HG03575 (cell line): ENCODE results near the gene PHACTR3.

Source experiments
- ATAC-seq: cut with Tn5 transposase; IDR thresholded peaks from one replicate; pipeline ENCODE4 v1.9.1; 2021; ENCODE audit not compliant: unreplicated experiment, insufficient number of reproducible peaks, low FRiP score; ENCODE audit errors: extremely low read depth

The PHACTR3 gene

GRCh38 chr20:59735486-59735885, 131.1 kb downstream of the PHACTR3 start:
- no peak for ATAC-seq

GRCh38 chr20:59735917-59736316, 131.6 kb downstream of the PHACTR3 start:
- no peak for ATAC-seq

GRCh38 chr20:59736366-59736765, 132.0 kb downstream of the PHACTR3 start:
- ATAC-seq, result no peak

DNA sequence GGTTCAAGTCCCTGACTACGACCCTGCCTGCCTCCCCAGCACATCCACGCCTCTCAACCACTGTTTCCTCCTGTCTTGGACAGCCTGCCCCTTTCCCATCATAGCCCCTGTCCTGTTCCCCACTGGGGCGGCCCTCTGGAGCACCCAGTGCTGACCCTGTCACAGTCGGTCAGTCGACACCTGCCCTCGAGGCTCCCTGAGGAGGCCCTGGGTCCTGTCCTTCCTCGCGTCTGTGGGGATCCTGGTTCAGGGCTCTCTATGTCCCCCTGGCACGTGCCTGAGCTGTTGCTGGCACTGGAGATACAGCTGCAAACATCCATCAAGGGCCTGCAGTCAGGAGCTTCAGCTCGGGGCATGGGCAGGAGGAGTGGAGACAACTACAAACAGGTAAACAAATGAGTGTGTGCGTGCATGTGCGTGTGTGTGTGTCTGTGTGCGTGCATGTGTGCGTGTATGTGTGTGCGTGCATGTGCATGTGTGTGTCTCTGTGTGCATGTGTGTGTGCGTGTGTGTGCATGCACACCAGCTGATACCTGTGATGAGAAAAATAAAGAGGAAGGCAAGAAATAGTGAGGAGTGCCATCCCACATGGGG, 132.8 kb downstream of the PHACTR3 start:
- ATAC-seq, result no peak

DNA sequence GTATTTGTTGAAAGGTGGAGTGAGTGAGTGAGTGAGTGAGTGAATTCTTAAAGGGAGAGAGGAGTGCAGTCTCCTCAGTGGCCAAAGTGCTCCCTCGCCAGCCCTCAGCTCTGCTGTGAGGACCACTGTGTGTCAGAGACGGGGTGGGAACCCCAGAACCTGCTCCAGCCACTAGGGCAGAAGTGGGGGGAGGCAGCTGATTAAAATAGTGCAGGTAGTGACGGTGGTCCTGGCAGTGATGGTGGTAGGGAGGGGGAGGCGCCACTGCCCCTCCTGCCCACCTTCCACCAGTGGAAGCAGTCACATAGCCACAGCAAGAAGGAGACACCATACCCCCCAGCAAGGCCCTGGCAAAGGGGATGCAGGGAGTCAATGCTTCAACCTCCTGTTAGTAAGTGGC, 133.5 kb downstream of the PHACTR3 start:
- no peak for ATAC-seq

DNA sequence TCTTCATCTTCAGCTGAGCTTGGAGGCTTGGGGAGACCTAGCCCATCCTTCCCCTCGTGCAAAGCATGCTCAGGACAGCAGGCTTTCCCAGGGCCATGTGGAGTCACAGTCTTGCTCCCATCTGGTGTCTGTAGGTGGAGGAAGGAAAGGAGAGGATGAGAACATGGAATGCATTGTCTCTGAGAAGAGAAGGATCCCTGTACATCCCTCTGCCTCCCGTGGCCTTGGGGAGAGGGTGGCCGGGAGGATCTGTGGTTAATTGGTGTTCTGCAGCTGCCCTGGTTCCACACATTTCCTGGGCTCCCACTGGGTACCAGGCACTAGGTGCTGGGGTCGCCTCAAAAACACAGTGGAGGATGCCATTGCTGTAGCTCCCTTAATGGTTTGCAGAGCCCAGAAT, 134.5 kb downstream of the PHACTR3 start:
- no peak for ATAC-seq

- ATAC-seq, result no peak
These were observed 136.3 kb downstream of the PHACTR3 start for GRCh38 chr20:59740621-59741020.

- no peak for ATAC-seq
These were observed 136.7 kb downstream of the PHACTR3 start for GRCh38 chr20:59741073-59741472.

GRCh38 chr20:59742351-59743095, 138.2 kb downstream of the PHACTR3 start:
- no peak for ATAC-seq

- no peak for ATAC-seq
These were observed 139.0 kb downstream of the PHACTR3 start for GRCh38 chr20:59743308-59743707.

DNA sequence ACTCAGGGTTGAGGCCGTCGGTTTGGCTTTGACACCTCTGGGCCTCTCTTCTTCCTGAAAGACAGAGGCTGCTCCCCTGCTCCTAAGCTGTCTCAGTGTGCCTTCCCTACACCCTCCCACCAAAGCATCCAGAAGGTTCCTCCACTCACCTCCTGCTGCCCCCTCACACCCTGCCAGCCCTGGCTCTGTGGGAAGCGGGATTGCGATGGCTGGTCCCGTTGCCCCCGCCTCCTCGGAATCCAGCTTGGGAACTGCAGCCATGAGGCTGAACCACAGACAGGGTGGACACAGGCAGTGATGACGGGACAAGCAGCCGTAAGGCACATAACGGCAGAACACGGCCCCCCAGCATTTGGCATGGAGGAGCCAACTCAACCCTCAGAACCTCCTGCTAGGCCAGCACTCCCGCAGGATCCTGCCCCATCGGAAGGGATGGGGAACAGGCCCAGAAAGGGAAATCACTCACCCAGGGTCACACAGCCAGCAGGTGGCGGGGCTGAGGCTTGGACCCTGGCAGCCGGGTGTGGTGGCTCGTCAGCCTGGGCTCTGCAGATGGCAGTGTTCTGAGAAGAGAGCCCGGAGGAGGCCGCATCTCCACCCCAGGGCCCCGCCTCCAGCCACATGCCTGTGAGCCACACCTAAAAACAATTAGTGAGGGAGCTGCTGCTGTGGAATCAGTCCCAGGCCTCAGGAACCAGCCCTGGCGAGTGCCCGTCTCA, 139.6 kb downstream of the PHACTR3 start:
- no peak for ATAC-seq

DNA sequence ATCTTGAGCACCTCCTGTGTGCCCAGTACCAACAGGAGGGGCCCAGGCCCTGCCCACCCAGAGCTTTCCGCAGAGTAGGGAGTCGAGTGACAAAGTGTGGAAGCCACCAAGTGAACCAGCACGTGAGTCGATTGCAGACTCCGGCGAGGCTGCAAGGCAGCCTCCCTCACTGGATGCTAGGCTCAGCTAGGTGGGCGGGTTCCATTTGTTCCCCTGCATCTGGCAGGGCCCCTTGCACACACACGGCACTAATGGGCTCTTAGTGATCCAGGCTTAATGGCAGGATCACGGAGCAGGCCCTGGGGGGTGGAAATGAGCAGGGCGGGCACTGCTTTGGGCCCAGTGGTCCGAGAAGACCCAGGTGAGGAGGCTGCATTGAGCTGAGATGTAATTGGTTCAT, 140.4 kb downstream of the PHACTR3 start:
- no peak for ATAC-seq

DNA sequence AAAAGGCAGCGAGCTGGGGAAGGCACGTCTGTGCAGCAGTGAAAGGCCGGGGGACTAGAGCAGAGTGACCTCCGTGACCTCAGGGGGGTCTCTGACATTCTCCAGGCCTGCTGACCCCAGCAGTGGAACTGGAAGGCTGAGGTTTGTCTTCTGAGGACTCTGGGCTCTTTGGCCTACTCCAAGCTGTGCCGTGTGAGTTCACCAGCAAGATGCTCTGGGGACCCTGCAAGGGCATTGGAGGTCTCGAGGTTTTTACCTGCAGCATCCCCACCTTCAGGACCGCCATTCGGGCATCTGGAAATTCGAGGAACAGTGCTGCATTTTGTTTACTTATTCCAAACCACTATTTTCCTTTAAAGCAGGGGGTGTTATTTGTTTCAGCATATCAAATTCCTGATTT, 140.9 kb downstream of the PHACTR3 start:
- ATAC-seq, result no peak

DNA sequence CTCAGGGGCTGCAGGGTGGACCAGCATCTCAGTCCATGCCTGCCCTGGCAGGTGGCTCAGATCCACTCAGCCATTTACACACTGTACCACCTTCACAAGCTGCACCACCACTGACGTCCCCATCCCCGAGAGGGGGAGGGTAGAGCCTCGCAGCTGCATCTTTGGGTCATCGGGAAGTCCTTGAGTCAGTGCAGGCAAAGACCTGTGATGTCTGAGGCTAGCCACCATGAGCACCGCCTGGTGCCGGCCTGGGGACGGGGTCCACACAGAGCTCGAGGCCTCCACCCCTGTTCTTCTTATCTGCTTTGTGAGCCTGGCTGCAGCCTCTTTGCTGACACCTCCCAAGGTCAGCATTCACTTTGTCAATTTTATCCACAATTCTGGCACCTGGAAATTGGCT, 141.4 kb downstream of the PHACTR3 start:
- no peak for ATAC-seq

DNA sequence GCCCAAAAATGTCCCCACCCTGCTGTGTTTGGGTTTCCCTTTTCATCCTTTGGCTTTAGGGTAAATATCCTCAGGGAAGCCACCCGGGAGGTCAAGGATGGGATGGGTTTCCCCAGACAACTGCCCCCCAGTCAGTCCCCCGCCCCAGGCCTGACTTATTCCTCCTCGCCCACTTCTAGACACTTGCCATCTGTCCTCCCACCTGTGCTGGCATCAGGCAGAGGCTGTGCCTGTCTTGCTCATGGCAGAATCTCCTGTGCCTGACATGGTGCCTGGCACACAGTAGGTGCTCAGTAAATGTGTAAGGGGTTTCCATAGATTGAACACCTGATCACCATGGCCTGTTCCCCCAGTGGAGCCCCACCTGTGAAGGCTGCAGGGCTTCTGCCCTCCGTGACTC, 141.8 kb downstream of the PHACTR3 start:
- no peak for ATAC-seq

DNA sequence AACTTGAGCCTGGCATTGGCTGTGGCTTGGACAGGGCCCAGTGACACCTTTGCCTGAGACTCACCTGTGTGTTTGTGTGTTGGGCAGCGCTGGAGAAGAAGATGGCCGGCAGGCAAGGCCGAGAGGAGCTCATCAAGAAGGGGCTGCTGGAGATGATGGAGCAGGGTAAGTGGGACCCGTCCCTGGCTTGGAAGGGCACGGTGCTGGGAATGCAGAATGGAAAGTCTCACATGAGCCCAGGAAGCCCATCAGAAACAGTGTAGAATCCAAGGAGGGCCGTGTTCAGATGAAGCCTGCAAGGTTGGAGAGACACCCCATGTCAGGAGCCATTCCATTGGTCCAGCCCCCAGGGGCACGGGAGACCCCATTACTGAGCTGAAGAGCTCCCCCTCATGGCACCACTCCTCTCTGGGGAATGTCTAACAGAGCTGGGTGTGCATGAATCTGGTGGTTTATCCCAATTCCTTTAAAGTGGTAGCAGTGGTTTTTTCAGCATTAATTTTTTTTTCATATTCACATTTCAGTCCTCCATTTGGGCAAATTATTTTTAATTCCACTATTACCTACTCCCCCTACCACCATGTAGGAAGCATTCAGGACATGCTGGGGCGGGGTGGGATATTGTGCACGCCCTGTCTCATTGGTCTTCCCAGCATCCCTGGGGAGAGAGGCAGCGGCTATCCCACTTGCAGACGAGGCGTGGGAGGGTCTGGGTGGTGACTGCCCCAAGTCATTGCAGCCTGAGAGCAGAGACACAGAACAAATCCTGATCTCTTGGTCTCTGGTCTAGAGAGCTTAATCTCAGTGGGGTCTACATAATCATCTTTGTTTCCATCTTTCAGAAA, 143.6 kb downstream of the PHACTR3 start:
- no peak for ATAC-seq

GRCh38 chr20:59748619-59749191, 144.4 kb downstream of the PHACTR3 start:
- ATAC-seq, result no peak

- no peak for ATAC-seq
These were observed 145.0 kb downstream of the PHACTR3 start for GRCh38 chr20:59749301-59749700.

GRCh38 chr20:59750209-59750840, 146.0 kb downstream of the PHACTR3 start:
- no peak for ATAC-seq
